Peyer's patch (tissue), 4 donors: Measurements from ENCODE around the gene EPS8L1.

ENCODE experiments used
- CTCF ChIP-seq, 6 experiments: fragments of 450-650 bp in 4 of 6; fragments of 200-600 bp in 2 of 6; sonication (generic) in 1 of 6; IDR thresholded peaks; one replicate each; pipeline ENCODE4 v1.5.1; 2017 to 2019; ENCODE audit warnings: antibody characterized with exemption in 6 of 6, mild to moderate bottlenecking in 3 of 6, moderate library complexity in 1 of 6
- POLR2A ChIP-seq, 2 donors: fragments of 450-650 bp; IDR thresholded peaks; one replicate each; pipeline ENCODE4 v1.5.1; 2017; ENCODE audit warnings: antibody characterized with exemption in 2 of 2, mild to moderate bottlenecking in 2 of 2, moderate library complexity in 2 of 2

- TF ChIP-seq CTCF (IDR thresholded peaks at IDR 0.05) (no peak), POLR2A (IDR thresholded peaks at IDR 0.05) (no peak)
Observed at GRCh38 chr19:55103190-55103589, 27.5 kb downstream of the EPS8L1 start.
